Measurements from ENCODE around the gene KNDC1.

The KNDC1 gene

DNA sequence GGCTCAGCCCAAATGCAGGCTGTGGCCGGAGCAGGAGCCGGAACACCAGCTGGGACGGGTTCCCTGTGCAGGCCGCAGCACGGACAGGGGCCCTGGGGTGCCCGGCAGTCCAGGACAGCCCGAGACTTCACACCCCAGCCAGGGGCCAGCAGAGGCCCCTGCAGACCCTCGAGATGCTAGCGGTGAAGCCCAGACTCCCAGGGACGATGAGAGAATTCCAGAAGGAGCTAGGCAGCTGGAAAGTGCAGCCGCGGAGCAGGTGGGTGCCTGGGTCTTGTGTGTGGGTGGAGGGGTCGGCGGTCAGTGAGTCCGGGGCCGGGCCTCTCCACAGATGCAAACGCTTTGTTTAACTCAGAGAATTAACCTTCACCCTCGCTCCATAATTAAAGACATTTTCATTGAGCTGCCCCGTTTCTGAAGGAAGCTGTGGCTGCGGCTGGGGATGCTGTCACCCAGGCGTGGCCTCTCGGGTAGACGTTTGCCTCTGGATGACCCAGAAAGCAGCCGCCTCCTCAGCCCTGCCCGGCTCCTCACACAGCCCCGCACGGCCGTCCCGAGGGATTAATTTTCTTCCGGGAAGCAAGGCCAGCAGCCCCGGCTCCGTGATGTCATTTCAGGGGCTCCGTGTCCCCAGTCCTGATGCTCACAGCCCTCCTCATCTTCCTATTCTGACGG is 26.5 kb downstream of the KNDC1 start:
- H3K9me3 ChIP-seq (ENCODE audit: control insufficient read depth, insufficient read depth, low read depth, low read length), result no peaks in the 10 kb centered on the region
- peaks cover 0 to 9% of the 10 kb centered on the region in 2 experiments; a peak in 1 of 3 replicates for H3K36me3 ChIP-seq (ENCODE audit: control insufficient read depth in 2 of 2, insufficient read depth in 1 of 2, low read length in 2 of 2)
- ChIA-PET POLR2A (no interaction called here), CTCF (no interaction called here)
- H3K27ac ChIP-seq (ENCODE audit: extremely low read depth, low read depth, low read length), result no peak overlapping the region
- H3K4me3 ChIP-seq (ENCODE audit: low read depth, low read length), result no peak overlapping the region
- H3K4me1 ChIP-seq (ENCODE audit: control insufficient read depth, insufficient read depth, low read length), result no peaks in the 10 kb centered on the region
- TF ChIP-seq ZNF114 (tag by site-specific recombination; IDR thresholded peaks at IDR 0.05) (no peak), ZIC2 (tag by site-specific recombination; IDR thresholded peaks at IDR 0.05) (no peak)

DNA sequence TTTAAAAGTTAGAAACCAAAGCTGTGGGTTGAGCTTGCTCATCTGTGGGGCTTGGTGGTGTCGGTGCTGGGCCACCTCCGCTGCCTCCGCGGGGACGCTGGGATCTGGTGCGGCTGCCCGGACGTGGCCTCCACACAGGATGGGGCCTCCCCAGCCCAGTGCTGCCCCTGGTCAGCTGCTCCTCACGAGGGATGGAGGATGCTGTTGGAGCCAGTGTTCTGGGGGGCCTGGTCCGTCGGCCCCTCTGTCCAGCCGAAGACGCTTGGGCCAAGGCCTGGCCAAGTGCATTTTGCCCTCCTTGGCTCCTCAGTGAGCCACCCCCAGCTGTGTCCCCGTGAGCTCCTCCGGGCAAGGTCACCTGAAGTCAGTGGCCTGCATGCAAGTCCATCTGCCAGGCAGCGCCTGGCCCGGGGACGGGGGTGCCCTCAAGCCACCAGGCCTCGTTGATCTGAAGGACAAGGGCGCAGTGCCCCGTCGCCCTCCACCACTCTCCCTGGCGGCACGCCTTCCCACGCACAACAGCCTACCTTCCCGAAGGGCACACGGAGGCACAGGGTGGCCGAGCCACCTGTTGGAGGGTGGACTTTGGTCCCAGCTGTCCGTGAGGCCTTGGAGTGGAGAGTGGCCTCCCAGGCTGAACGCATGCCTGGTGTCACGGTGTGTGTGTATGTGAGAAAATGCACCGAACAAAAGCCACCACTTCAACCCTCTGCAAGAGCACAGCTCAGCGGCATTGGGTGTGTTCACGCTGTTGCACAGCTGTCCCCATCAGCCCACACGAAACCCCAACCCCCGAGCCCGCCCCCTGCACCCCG is 27.3 kb downstream of the KNDC1 start:
- ChIA-PET CTCF (no interaction called here), POLR2A (no interaction called here)
- H3K9me3 ChIP-seq (ENCODE audit: control insufficient read depth, insufficient read depth, low read depth, low read length), result no peaks in the 10 kb centered on the region
- no peak overlapping the region for H3K27ac ChIP-seq (ENCODE audit: extremely low read depth, low read depth, low read length)
- peak; percentile 30; the same call in 1 of the 2 replicates for TF ChIP-seq SCRT2 (tag by site-specific recombination; IDR thresholded peaks at IDR 0.05)
- no peak for TF ChIP-seq ZNF175 (tag by site-specific recombination; IDR thresholded peaks at IDR 0.05)
- H3K4me3 ChIP-seq (ENCODE audit: low read depth, low read length), result no peak overlapping the region
- no peaks in the 10 kb centered on the region for H3K4me1 ChIP-seq (ENCODE audit: control insufficient read depth, insufficient read depth, low read length)
- peaks cover 0 to 9% of the 10 kb centered on the region in 2 experiments; a peak in 1 of 3 replicates for H3K36me3 ChIP-seq (ENCODE audit: control insufficient read depth in 2 of 2, insufficient read depth in 1 of 2, low read length in 2 of 2)

DNA sequence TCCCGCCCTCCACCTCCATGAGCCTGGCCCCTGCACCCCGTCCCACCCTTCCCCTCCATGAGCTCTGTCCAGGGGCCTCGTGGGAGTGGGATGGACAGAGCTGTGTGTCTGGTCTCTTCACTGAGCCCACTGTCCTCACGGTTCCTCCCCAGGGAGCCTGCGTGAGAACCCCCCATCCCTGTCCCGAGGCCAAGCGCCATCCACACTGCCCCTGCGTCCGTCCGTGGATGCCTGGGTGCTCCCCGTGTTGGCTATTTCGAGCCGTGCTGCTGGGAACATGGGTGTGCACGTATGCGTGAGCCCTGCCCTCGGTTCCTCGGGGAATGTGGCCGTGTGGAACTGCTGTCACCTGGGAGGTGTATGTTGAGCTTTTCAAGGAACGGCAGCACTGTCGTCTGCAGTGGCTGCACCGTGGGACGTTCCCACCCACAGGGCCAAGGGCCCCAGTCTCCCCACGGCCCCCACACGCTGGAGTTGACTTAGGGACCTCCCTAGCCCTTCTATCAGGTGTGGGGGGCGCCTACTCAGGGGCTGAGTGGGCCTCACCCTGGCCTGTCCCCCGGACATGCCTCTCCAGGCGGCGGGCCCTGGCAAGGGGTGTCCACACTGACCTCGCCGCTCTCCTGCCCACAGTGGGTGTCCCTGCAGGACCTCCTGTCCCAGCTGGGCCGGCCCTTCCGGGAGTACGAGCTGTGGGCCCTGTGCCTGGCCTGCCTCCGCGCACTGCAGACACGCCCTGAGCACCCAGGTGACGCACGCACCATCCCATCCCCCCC is 28.1 kb downstream of the KNDC1 start:
- TF ChIP-seq ZNF768 (tag by site-specific recombination; IDR thresholded peaks at IDR 0.05), result no peak
- TF ChIP-seq, protein P1, sequence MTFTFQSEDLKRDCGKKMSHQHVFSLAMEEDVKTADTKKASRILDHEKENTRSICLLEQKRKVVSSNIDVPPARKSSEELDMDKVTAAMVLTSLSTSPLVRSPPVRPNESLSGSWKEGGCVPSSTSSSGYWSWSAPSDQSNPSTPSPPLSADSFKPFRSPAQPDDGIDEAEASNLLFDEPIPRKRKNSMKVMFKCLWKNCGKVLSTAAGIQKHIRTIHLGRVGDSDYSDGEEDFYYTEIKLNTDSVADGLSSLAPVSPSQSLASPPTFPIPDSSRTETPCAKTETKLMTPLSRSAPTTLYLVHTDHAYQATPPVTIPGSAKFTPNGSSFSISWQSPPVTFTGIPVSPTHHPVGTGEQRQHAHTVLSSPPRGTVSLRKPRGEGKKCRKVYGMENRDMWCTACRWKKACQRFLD (tag by site-specific recombination; IDR thresholded peaks at IDR 0.05), result no peak
- no peak for TF ChIP-seq KLF16 (tag by site-specific recombination; IDR thresholded peaks at IDR 0.05)
- TF ChIP-seq, protein P2, sequence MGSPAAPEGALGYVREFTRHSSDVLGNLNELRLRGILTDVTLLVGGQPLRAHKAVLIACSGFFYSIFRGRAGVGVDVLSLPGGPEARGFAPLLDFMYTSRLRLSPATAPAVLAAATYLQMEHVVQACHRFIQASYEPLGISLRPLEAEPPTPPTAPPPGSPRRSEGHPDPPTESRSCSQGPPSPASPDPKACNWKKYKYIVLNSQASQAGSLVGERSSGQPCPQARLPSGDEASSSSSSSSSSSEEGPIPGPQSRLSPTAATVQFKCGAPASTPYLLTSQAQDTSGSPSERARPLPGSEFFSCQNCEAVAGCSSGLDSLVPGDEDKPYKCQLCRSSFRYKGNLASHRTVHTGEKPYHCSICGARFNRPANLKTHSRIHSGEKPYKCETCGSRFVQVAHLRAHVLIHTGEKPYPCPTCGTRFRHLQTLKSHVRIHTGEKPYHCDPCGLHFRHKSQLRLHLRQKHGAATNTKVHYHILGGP (tag by site-specific recombination; IDR thresholded peaks at IDR 0.05), result no peak
- no peak for TF ChIP-seq OVOL3 (tag by site-specific recombination; IDR thresholded peaks at IDR 0.05)
- TF ChIP-seq ZNF223 (tag by site-specific recombination; IDR thresholded peaks at IDR 0.05), result no peak
- TF ChIP-seq, protein P3, sequence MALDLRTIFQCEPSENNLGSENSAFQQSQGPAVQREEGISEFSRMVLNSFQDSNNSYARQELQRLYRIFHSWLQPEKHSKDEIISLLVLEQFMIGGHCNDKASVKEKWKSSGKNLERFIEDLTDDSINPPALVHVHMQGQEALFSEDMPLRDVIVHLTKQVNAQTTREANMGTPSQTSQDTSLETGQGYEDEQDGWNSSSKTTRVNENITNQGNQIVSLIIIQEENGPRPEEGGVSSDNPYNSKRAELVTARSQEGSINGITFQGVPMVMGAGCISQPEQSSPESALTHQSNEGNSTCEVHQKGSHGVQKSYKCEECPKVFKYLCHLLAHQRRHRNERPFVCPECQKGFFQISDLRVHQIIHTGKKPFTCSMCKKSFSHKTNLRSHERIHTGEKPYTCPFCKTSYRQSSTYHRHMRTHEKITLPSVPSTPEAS (tag by site-specific recombination; IDR thresholded peaks at IDR 0.05), result no peak
- no peak for TF ChIP-seq SP7 (tag by site-specific recombination; IDR thresholded peaks at IDR 0.05)
- TF ChIP-seq, protein P4, sequence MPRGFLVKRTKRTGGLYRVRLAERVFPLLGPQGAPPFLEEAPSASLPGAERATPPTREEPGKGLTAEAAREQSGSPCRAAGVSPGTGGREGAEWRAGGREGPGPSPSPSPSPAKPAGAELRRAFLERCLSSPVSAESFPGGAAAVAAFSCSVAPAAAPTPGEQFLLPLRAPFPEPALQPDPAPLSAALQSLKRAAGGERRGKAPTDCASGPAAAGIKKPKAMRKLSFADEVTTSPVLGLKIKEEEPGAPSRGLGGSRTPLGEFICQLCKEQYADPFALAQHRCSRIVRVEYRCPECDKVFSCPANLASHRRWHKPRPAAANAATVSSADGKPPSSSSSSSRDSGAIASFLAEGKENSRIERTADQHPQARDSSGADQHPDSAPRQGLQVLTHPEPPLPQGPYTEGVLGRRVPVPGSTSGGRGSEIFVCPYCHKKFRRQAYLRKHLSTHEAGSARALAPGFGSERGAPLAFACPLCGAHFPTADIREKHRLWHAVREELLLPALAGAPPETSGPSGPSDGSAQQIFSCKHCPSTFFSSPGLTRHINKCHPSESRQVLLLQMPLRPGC (tag by site-specific recombination; IDR thresholded peaks at IDR 0.05), result no peak
- TF ChIP-seq ZNF510 (tag by site-specific recombination; IDR thresholded peaks at IDR 0.05; ENCODE audit: insufficient replicate concordance), result no peak
- no peak for TF ChIP-seq HOXD13 (CRISPR knock-in tag; IDR thresholded peaks at IDR 0.05; ENCODE audit: borderline replicate concordance)
- TF ChIP-seq YY1 (tag by site-specific recombination; IDR thresholded peaks at IDR 0.05), result no peak
- no peak for TF ChIP-seq ZNF660 (tag by site-specific recombination; IDR thresholded peaks at IDR 0.05)
- TF ChIP-seq, protein P5, sequence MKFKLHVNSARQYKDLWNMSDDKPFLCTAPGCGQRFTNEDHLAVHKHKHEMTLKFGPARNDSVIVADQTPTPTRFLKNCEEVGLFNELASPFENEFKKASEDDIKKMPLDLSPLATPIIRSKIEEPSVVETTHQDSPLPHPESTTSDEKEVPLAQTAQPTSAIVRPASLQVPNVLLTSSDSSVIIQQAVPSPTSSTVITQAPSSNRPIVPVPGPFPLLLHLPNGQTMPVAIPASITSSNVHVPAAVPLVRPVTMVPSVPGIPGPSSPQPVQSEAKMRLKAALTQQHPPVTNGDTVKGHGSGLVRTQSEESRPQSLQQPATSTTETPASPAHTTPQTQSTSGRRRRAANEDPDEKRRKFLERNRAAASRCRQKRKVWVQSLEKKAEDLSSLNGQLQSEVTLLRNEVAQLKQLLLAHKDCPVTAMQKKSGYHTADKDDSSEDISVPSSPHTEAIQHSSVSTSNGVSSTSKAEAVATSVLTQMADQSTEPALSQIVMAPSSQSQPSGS (tag by site-specific recombination; IDR thresholded peaks at IDR 0.05; ENCODE audit: low read depth), result no peak
- TF ChIP-seq YY2 (tag by site-specific recombination; IDR thresholded peaks at IDR 0.05), result no peak
- CTCF ChIA-PET, result no interaction called here
- Histone ChIP-seq H3K36me3 (ENCODE audit: control insufficient read depth in 2 of 2, insufficient read depth in 1 of 2, low read length in 2 of 2) (peaks cover 0 to 9% of the 10 kb centered on the region in 2 experiments; a peak in 1 of 3 replicates), H3K4me1 (ENCODE audit: control insufficient read depth, insufficient read depth, low read length) (no peaks in the 10 kb centered on the region), H3K27ac (ENCODE audit: extremely low read depth, low read depth, low read length) (no peak overlapping the region), H3K9me3 (ENCODE audit: control insufficient read depth, insufficient read depth, low read depth, low read length) (no peaks in the 10 kb centered on the region), H3K4me3 (ENCODE audit: low read depth, low read length) (no peak overlapping the region)
- POLR2A ChIA-PET, result no interaction called here
